ENCODE measurements around the gene SFSWAP.

Gene SFSWAP

GRCh38 chr12:131749618-131750315 lies 38.9 kb downstream of the SFSWAP start:
- TF ChIP-seq CTCF (IDR thresholded peaks at IDR 0.05; ENCODE audit: low read depth, low read length), result no peak
- DNase-seq (ENCODE audit: extremely low read depth, low read depth), result no peak

- no peak for TF ChIP-seq CTCF (IDR thresholded peaks at IDR 0.05; ENCODE audit: low read depth, low read length)
- DNase-seq (ENCODE audit: extremely low read depth, low read depth), result no peak
These were observed 40.4 kb downstream of the SFSWAP start for GRCh38 chr12:131751335-131751734.

- no peak for DNase-seq (ENCODE audit: extremely low read depth, low read depth)
- TF ChIP-seq CTCF (IDR thresholded peaks at IDR 0.05; ENCODE audit: low read depth, low read length), result no peak
These were observed 41.6 kb downstream of the SFSWAP start for GRCh38 chr12:131752451-131752850.

- no peak for TF ChIP-seq CTCF (IDR thresholded peaks at IDR 0.05; ENCODE audit: low read depth, low read length)
- no peak for DNase-seq (ENCODE audit: extremely low read depth, low read depth)
These were observed 42.1 kb downstream of the SFSWAP start for GRCh38 chr12:131753005-131753404.

GRCh38 chr12:131753757-131754156 lies 42.9 kb downstream of the SFSWAP start:
- TF ChIP-seq CTCF (IDR thresholded peaks at IDR 0.05; ENCODE audit: low read depth, low read length), result no peak
- no peak for DNase-seq (ENCODE audit: extremely low read depth, low read depth)

GRCh38 chr12:131754184-131754583 lies 43.3 kb downstream of the SFSWAP start:
- no peak for DNase-seq (ENCODE audit: extremely low read depth, low read depth)
- no peak for TF ChIP-seq CTCF (IDR thresholded peaks at IDR 0.05; ENCODE audit: low read depth, low read length)

- peak; percentile 22 for TF ChIP-seq CTCF (IDR thresholded peaks at IDR 0.05; ENCODE audit: low read depth, low read length)
- no peak for DNase-seq (ENCODE audit: extremely low read depth, low read depth)
These were observed 44.6 kb downstream of the SFSWAP start for GRCh38 chr12:131755305-131756113.

All from AG09319 (cell line).